A549 (cell line): ENCODE results near the gene CDS1.

Experiments used
- BHLHE40 ChIP-seq: IDR thresholded peaks from 2 replicates; pipeline ENCODE4 v1.6.1; 2012; ENCODE audit warnings: low read depth, low read length, inconsistent platforms
- CTCF ChIP-seq: fragments of >200 bp; sonication (Bioruptor Twin); formaldehyde crosslinking; IDR thresholded peaks from 3 replicates; pipeline ENCODE4 v1.5.1; 2016
- EP300 ChIP-seq, 2 experiments: fragments of >200 bp; sonication (Bioruptor Twin); formaldehyde crosslinking; IDR thresholded peaks; 2 replicates in 1 of 2; 3 replicates in 1 of 2; pipeline ENCODE4 v1.6.1; 2016 to 2017
- ESRRA ChIP-seq: fragments of 150-350 bp; IDR thresholded peaks from 2 replicates; pipeline ENCODE4 v1.6.1; 2014; ENCODE audit warnings: mild to moderate bottlenecking, low read length, borderline replicate concordance
- HOXA7 ChIP-seq: fragments of 250-450 bp; sonication (Bioruptor Pico); IDR thresholded peaks from 2 replicates; pipeline ENCODE4 v1.5.0; 2020; ENCODE audit warnings: mild to moderate bottlenecking, moderate library complexity
- JUN ChIP-seq, 2 experiments: fragments of >200 bp; sonication (Bioruptor Twin); formaldehyde crosslinking; IDR thresholded peaks; 2 replicates in 1 of 2; 3 replicates in 1 of 2; pipeline ENCODE4 v1.6.1; 2016 to 2017
- MAFK ChIP-seq: fragments of 450-650 bp; IDR thresholded peaks from 2 replicates; pipeline ENCODE4 v1.6.1; 2014; ENCODE audit not compliant: partially characterized antibody
- POLR2A ChIP-seq: IDR thresholded peaks from 2 replicates; pipeline ENCODE4 v1.6.1; 2012; ENCODE audit warnings: mild to moderate bottlenecking, low read length
- RNF2 ChIP-seq: fragments of 200-600 bp; sonication (generic); IDR thresholded peaks from 2 replicates; pipeline ENCODE4 v1.6.1; 2016; ENCODE audit warnings: low read depth, mild to moderate bottlenecking, antibody characterized with exemption, moderate library complexity, borderline replicate concordance
- TF ChIP-seq, protein P1 (sequence below): fragments of 450-650 bp; IDR thresholded peaks from 2 replicates; pipeline ENCODE4 v1.6.1; 2014; ENCODE audit warnings: antibody characterized with exemption

DNA sequence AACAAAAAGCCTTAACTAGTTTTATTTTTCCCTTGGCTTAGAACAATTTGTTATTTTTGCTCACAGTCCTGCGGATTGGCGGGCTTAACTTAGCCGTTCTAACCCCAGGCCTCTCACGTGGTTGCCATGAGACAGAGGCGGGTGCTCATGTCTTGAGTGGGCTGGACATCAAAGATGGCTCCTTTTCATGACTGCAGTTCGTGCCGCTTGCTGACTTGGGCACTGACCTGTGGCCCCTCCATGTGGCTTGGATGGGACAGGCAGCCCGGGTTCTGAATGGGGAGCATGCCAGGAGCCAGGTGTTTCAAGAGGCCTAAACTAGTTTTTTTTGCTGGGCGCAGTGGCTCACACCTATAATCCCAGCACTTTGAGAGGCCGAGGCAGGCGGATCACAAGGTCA lies 40.7 kb downstream of the CDS1 start:
- TF ChIP-seq CTCF (no peak), POLR2A (no peak), JUN (IDR thresholded peaks at IDR 0.05) (no peak), BHLHE40 (no peak), MAFK (no peak), RNF2 (no peak), HOXA7 (CRISPR knock-in tag) (no peak), EP300 (IDR thresholded peaks at IDR 0.05) (no peak), ESRRA (no peak)
- TF ChIP-seq, protein P1, sequence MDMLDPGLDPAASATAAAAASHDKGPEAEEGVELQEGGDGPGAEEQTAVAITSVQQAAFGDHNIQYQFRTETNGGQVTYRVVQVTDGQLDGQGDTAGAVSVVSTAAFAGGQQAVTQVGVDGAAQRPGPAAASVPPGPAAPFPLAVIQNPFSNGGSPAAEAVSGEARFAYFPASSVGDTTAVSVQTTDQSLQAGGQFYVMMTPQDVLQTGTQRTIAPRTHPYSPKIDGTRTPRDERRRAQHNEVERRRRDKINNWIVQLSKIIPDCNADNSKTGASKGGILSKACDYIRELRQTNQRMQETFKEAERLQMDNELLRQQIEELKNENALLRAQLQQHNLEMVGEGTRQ: no peak
